Measurements from ENCODE around the gene GNPAT.

GNPAT gene

GRCh38 chr1:231317306-231318014 lies 76.4 kb downstream of the GNPAT start:
- DNase-seq (ENCODE audit: low read depth in 1 of 2, low spot score in 1 of 2) = no peak

- no peak for DNase-seq (ENCODE audit: low read depth in 1 of 2, low spot score in 1 of 2)
Measured at GRCh38 chr1:231318015-231318355, 77.0 kb downstream of the GNPAT start.

- no peak for DNase-seq (ENCODE audit: low read depth in 1 of 2, low spot score in 1 of 2)
Measured at GRCh38 chr1:231318568-231318967, 77.6 kb downstream of the GNPAT start.

GRCh38 chr1:231319080-231319479 lies 78.1 kb downstream of the GNPAT start:
- no peak for DNase-seq (ENCODE audit: low read depth in 1 of 2, low spot score in 1 of 2)

GRCh38 chr1:231322880-231323530 lies 82.0 kb downstream of the GNPAT start:
- no peak for DNase-seq (ENCODE audit: low read depth in 1 of 2, low spot score in 1 of 2)

GRCh38 chr1:231324660-231325059 lies 83.6 kb downstream of the GNPAT start:
- no peak for DNase-seq (ENCODE audit: low read depth in 1 of 2, low spot score in 1 of 2)

- no peak for DNase-seq (ENCODE audit: low read depth in 1 of 2, low spot score in 1 of 2)
Measured at GRCh38 chr1:231326248-231326647, 85.2 kb downstream of the GNPAT start.

All from activated T-helper 1 cell treated with anti-CD3 and anti-CD28 coated beads, Interleukin-2, amount 50 U/mL, for 16 hours (primary cell).